Vagina (tissue), 2 donors: ENCODE measurements around the gene RPL15. TPM values are rescaled to one million over a fixed set of nuclear protein-coding genes. Genes with fewer than 3 reads are reported as not detected.

Source experiments
- DNase-seq, 2 donors: peaks; one replicate each; pipeline ENCODE4 v3.0.0-alpha.2; 2017; ENCODE audit errors: extremely low spot score in 2 of 2
- H3K27ac ChIP-seq: fragments of 200-600 bp; sonication (generic); one replicate; pipeline ENCODE4 v1.5.1; 2019
- H3K27me3 ChIP-seq: fragments of 200-600 bp; sonication (generic); one replicate; pipeline ENCODE4 v1.5.1; 2019
- H3K36me3 ChIP-seq, 2 donors: fragments of 200-600 bp; sonication (generic); one replicate each; pipeline ENCODE4 v1.5.1; 2017 to 2019
- H3K4me1 ChIP-seq: fragments of 200-600 bp; sonication (generic); one replicate; pipeline ENCODE4 v1.5.1; 2019
- H3K4me3 ChIP-seq, 2 donors: fragments of 200-600 bp; sonication (generic); 1 replicate in 1 of 2; 2 replicates in 1 of 2; pipeline ENCODE4 v1.5.1; 2016 to 2019
- H3K9me3 ChIP-seq: fragments of 200-600 bp; sonication (generic); one replicate; pipeline ENCODE4 v1.5.1; 2019
- POLR2A ChIP-seq, 2 donors: fragments of 450-650 bp; IDR thresholded peaks; one replicate each; pipeline ENCODE4 v1.6.1; 2017; ENCODE audit warnings: antibody characterized with exemption in 2 of 2, mild to moderate bottlenecking in 2 of 2, moderate library complexity in 2 of 2
- POLR2AphosphoS5 ChIP-seq, 2 donors: sonication (generic); formaldehyde crosslinking; IDR thresholded peaks; one replicate each; pipeline ENCODE4 v1.9.0; 2017; ENCODE audit warnings: antibody characterized with exemption in 2 of 2, mild to moderate bottlenecking in 2 of 2, low read depth in 1 of 2; ENCODE audit not compliant: insufficient read depth in 1 of 2
- intact Hi-C: fragments of 100-400 bp; cut with DNase I; formaldehyde crosslinking; loops from one replicate; pipeline ENCODE4 v1.15.1; 2023
- total RNA-seq: library from RNA; depleted of rRNA; stranded (reverse); fragments of >200 nt; gene quantifications from one replicate; pipeline ENCODE4 v1.2.3, GENCODE V29; 2016
- TF ChIP-seq, protein P1 (sequence below), 3 experiments: fragments of 450-650 bp in 2 of 3; fragments of 200-600 bp in 1 of 3; sonication (generic) in 1 of 3; IDR thresholded peaks; one replicate each; pipeline ENCODE4 v1.5.1; 2017 to 2019; ENCODE audit warnings: antibody characterized with exemption in 3 of 3, mild to moderate bottlenecking in 2 of 3, moderate library complexity in 2 of 3

RPL15 gene
- total RNA-seq, 1 donor from 2014 or later: 2,641 TPM

DNA sequence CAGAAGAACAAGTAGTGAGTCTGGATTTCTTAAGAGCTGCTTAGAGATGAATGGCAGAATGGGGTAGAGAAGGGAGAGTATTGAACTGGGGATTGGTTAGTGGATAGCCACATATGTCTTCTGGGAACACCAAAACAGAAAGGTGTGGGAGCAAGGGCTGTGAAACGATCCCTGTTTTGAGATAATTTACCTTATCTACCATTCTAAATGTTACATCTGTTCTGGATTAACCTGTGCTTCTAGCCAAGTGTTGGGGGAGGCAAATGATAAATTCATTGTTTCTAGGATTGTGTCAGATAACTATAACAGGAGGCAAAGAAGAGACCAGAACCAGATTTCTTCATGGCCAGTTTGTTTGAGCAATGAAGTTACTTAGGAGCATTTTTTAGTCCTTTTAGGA lies 36.6 kb downstream of the RPL15 start:
- Histone ChIP-seq H3K27me3 (no peaks in the 10 kb centered on the region), H3K4me1 (peaks cover 76% of the 10 kb centered on the region), H3K9me3 (no peaks in the 10 kb centered on the region), H3K27ac (no peak overlapping the region), H3K4me3 (no peak overlapping the region), H3K36me3 (peaks cover 0 to 5% of the 10 kb centered on the region in 2 donors)
- DNase-seq: no peak
- no peak for TF ChIP-seq POLR2AphosphoS5 (IDR thresholded peaks at IDR 0.05; ENCODE audit: insufficient read depth in 1 of 2, low read depth in 1 of 2)
- TF ChIP-seq, protein P1, sequence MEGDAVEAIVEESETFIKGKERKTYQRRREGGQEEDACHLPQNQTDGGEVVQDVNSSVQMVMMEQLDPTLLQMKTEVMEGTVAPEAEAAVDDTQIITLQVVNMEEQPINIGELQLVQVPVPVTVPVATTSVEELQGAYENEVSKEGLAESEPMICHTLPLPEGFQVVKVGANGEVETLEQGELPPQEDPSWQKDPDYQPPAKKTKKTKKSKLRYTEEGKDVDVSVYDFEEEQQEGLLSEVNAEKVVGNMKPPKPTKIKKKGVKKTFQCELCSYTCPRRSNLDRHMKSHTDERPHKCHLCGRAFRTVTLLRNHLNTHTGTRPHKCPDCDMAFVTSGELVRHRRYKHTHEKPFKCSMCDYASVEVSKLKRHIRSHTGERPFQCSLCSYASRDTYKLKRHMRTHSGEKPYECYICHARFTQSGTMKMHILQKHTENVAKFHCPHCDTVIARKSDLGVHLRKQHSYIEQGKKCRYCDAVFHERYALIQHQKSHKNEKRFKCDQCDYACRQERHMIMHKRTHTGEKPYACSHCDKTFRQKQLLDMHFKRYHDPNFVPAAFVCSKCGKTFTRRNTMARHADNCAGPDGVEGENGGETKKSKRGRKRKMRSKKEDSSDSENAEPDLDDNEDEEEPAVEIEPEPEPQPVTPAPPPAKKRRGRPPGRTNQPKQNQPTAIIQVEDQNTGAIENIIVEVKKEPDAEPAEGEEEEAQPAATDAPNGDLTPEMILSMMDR (IDR thresholded peaks at IDR 0.05): no peak
- TF ChIP-seq POLR2A (IDR thresholded peaks at IDR 0.05): no peak
- intact Hi-C loops: no loop called here

DNA sequence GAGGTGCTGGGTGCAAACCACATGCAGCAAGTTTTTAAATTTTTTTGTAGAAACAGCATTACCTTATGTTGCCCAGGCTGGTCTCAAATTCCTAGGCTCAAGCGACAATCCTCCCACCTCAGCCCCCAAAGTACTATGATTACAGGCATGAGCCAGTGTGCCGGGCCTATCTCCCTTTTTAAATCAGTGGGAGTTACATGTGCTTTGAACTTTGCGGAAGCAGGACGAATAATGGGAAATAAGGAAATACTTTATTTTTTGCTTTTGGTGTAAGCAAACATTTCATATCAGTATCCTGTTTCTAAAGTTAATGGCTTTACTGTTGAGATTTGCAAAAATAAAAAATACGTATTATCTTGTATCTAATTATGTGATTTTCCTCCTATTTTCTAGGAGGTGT lies 37.2 kb downstream of the RPL15 start:
- H3K27me3 ChIP-seq: no peaks in the 10 kb centered on the region
- peaks cover 76% of the 10 kb centered on the region for H3K4me1 ChIP-seq
- no peaks in the 10 kb centered on the region for H3K9me3 ChIP-seq
- intact Hi-C loops: no loop called here
- TF ChIP-seq, protein P1 (IDR thresholded peaks at IDR 0.05): no peak
- TF ChIP-seq POLR2AphosphoS5 (IDR thresholded peaks at IDR 0.05; ENCODE audit: insufficient read depth in 1 of 2, low read depth in 1 of 2): no peak
- no peak for TF ChIP-seq POLR2A (IDR thresholded peaks at IDR 0.05)
- DNase-seq: no peak
- peaks cover 0 to 5% of the 10 kb centered on the region in 2 donors for H3K36me3 ChIP-seq
- no peak overlapping the region for H3K4me3 ChIP-seq
- H3K27ac ChIP-seq: no peak overlapping the region

DNA sequence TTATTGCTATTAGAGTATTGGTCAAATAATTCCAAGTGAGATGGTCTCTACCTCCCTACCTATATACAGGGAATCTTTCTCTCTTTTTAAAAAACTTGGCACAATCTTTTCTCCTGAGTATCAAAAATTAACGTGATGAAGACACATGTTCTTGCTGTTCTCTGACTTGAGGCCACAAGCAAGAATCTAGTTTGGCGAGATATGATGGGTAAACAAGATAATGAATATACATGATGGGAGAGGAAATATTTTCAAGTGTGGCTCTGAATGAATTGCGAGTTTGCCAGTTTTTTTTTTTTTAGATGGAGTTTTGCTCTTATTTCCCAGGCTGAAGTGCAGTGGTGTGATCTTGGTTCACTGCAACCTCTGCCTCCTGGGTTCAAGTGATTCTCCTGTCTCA lies 39.8 kb downstream of the RPL15 start:
- Histone ChIP-seq H3K27ac (no peak overlapping the region), H3K4me1 (peaks cover 70% of the 10 kb centered on the region), H3K27me3 (no peaks in the 10 kb centered on the region), H3K9me3 (no peaks in the 10 kb centered on the region), H3K4me3 (no peak overlapping the region), H3K36me3 (peaks cover 0 to 13% of the 10 kb centered on the region in 2 donors)
- DNase-seq: no peak
- intact Hi-C loops: no loop called here
- TF ChIP-seq, protein P1 (IDR thresholded peaks at IDR 0.05): no peak
- TF ChIP-seq POLR2AphosphoS5 (IDR thresholded peaks at IDR 0.05; ENCODE audit: insufficient read depth in 1 of 2, low read depth in 1 of 2) (no peak), POLR2A (IDR thresholded peaks at IDR 0.05) (no peak)

DNA sequence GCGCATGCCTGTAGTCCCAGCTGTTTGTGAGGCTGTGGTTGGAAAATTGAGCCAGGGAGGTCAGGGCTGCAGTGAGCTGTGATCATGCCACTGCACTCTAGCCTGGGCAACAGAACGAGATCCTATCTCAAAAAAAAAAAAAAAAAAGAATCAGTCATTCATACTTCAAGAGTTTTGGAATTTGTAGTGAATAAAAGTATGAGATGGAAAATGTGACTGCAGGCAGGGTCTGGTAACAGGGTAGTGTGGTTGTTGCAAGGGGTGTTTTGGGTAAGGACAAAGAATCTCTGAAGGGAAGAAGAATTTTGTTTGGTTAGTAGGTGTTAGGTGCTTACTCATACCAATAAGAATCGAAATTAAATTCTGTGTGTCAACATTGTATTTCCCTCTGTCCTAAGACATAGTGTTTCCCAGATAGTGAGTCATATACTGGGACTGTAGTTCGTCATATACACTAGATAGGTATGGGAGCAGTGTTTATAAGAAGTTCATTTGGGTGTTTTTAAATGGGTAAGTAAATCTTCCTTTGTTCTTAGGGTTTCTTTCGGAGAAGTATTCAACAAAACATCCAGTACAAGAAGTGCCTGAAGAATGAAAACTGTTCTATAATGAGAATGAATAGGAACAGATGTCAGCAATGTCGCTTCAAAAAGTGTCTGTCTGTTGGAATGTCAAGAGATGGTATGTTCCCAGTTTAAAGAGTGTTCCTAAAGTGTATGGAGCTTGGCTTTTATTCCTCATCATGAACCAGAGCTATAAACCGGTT lies 42.4 kb downstream of the RPL15 start:
- H3K4me1 ChIP-seq: peaks cover 59% of the 10 kb centered on the region
- H3K27ac ChIP-seq: no peak overlapping the region
- peaks cover 0 to 31% of the 10 kb centered on the region in 2 donors for H3K36me3 ChIP-seq

DNA sequence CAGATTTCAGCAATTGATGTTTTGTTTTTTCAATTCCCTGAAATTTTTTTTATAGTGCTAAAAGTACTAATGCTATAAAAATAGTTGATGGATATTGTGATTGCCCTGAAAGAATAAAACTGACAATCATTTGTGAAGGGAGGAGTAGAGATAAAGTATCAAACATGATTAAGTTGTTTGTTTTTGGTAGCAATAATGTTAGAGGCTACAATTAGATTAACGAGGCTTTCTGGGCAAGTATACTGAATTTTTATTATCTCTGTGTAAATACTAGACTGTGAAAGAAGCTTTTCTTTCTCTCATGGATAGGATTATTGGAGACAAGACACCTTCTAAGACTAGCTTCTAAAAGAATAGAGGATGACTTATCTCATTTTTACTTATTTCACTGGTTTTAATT lies 43.7 kb downstream of the RPL15 start:
- Histone ChIP-seq H3K36me3 (peaks cover 0 to 38% of the 10 kb centered on the region in 2 donors), H3K9me3 (no peaks in the 10 kb centered on the region), H3K4me1 (peaks cover 54% of the 10 kb centered on the region), H3K27me3 (no peaks in the 10 kb centered on the region), H3K4me3 (no peak overlapping the region), H3K27ac (no peak overlapping the region)
- intact Hi-C loops: no loop called here
- DNase-seq: no peak
- TF ChIP-seq POLR2A (IDR thresholded peaks at IDR 0.05) (no peak), POLR2AphosphoS5 (IDR thresholded peaks at IDR 0.05; ENCODE audit: insufficient read depth in 1 of 2, low read depth in 1 of 2) (no peak)
- TF ChIP-seq, protein P1 (IDR thresholded peaks at IDR 0.05): no peak

More for the DNA sequence above, 42.4 kb downstream of the RPL15 start:
- H3K9me3 ChIP-seq: no peaks in the 10 kb centered on the region
- intact Hi-C loops: no loop called here
- no peaks in the 10 kb centered on the region for H3K27me3 ChIP-seq
- peak in 1 of 2 donors; percentile 72 for TF ChIP-seq POLR2AphosphoS5 (IDR thresholded peaks at IDR 0.05; ENCODE audit: insufficient read depth in 1 of 2, low read depth in 1 of 2)
- TF ChIP-seq POLR2A (IDR thresholded peaks at IDR 0.05): no peak
- no peak overlapping the region for H3K4me3 ChIP-seq
- DNase-seq: no peak
